Muscle of leg (tissue), 11 donors: ENCODE measurements around the gene GDF7. TPM values are rescaled to one million over a fixed set of nuclear protein-coding genes. Genes with fewer than 3 reads are reported as not detected.
A peak's percentile ranks its signal among the peaks of the same experiment; 100 is the strongest.
"Not testable (repeated sequence)": the region's sequence is repeated elsewhere in the genome, so short reads cannot be mapped to it uniquely, and the experiment has no call there.

Source experiments
- DNase-seq: peaks from one replicate; pipeline ENCODE4 v3.0.0; 2013
- H3K27ac ChIP-seq: one replicate; pipeline ENCODE4 v1.5.1; 2013; ENCODE audit warnings: mild to moderate bottlenecking, low read length, control low read depth
- H3K27me3 ChIP-seq: one replicate; pipeline ENCODE4 v1.6.1; 2013; ENCODE audit warnings: low read length; ENCODE audit not compliant: control insufficient read depth, insufficient read depth
- H3K36me3 ChIP-seq: one replicate; pipeline ENCODE4 v1.6.1; 2013; ENCODE audit warnings: low read length; ENCODE audit not compliant: control insufficient read depth, insufficient read depth
- H3K4me1 ChIP-seq: one replicate; pipeline ENCODE4 v1.6.1; 2013; ENCODE audit warnings: low read length; ENCODE audit not compliant: control insufficient read depth, insufficient read depth
- H3K4me3 ChIP-seq: one replicate; pipeline ENCODE4 v1.5.1; 2013; ENCODE audit warnings: low read length, control low read depth
- H3K9me3 ChIP-seq: replicated peaks from 2 replicates; pipeline ENCODE4 v1.6.1; 2013; ENCODE audit warnings: low read depth, low read length; ENCODE audit not compliant: control insufficient read depth
- WGBS: methylation state at CpG from one replicate; pipeline ENCODE4 v1.1.5; 2013; ENCODE audit warnings: missing lambda C conversion rate; ENCODE audit not compliant: insufficient coverage; 5-methylcytosine and 5-hydroxymethylcytosine counted together
- polyA plus RNA-seq, 8 donors: library from polyadenylated mRNA; unstranded; fragments of 120-200 nt; gene quantifications; one replicate each; pipeline versions ENCODE4 v1.2.1 to v1.2.3, GENCODE V29; 2013; ENCODE audit warnings: inconsistent platforms in 1 of 8, low replicate concordance in 1 of 8; ENCODE audit not compliant: insufficient read length in 8 of 8, insufficient read depth in 1 of 8
- total RNA-seq: library from RNA; stranded (reverse); fragments of 120-200 nt; gene quantifications from one replicate; pipeline ENCODE4 v1.2.4, GENCODE V29; 2013

Gene GDF7
- total and polyA plus RNA-seq, 9 donors: 0.29 to 0.81 (median 0.56) TPM

DNA sequence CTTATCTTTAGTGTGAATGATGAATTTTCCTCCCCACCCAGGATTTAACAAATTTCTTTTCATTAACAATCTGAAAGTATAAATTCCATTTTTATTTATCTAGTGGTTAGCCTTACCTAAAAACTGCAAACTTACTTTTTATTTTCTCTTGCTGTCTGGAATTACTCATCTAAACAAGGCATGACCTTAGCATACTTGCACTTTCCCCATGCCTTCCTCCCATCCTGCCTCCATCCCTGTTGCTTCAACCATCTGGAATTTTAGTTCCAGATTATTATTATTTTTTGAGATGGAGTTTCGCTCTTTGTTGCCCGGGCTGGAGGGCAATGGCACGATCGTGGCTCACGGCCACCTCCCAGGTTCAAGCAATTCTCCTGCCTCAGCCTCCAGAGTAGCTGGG, 35.6 kb downstream of the GDF7 start:
- Histone ChIP-seq H3K4me3 (no peak overlapping the region), H3K4me1 (no peaks in the 10 kb centered on the region), H3K27me3 (no peaks in the 10 kb centered on the region), H3K36me3 (no peaks in the 10 kb centered on the region), H3K9me3 (no peaks in the 10 kb centered on the region), H3K27ac (no peak overlapping the region)
- WGBS: 100% methylated on average over 4 of the region's 5 CpGs
- no peak for DNase-seq

DNA sequence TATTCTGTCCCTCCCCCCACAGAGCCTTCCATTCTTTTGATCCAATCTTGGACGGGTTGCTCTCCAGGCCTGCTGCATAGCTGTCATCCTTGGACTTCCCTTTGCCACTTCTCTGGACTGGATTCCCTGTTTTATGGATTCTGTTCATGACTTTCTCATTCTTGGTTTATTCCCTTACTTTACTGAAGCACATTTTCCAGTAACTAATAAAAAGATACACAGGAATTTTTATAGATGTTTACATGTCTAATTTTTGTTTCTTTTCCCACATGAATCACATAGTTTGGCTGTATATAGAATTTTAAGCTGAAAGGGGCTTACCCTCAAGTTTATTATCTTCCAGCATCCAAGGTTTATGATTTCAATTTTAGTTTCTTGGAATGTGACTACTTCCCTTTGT, 37.9 kb downstream of the GDF7 start:
- no peak overlapping the region for H3K4me3 ChIP-seq
- WGBS: 25% methylated on average over 1 of the region's 1 CpG
- no peak overlapping the region for H3K27ac ChIP-seq
- DNase-seq: peak; percentile 19
- no peaks in the 10 kb centered on the region for H3K27me3 ChIP-seq
- H3K9me3 ChIP-seq: no peaks in the 10 kb centered on the region
- no peaks in the 10 kb centered on the region for H3K36me3 ChIP-seq
- no peaks in the 10 kb centered on the region for H3K4me1 ChIP-seq

DNA sequence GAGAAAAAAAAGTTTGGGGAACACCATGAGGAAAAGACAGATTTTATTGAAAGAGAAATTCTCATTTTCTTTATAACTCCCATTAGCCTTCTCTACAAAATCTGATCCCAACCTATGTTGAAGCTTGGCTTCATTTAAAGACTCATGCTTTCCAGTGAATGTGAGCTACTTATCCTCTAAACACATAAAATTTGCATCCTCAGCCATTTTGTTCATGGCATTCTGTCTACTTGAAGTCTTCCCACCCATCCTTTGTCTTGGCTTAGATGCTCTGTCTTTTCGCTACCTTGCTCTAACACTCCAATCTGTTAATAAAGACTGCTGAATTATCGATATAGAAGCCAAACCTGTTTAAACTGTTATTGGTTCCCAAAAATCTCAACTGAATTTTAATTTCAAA, 39.3 kb downstream of the GDF7 start:
- no peaks in the 10 kb centered on the region for H3K27me3 ChIP-seq
- no peaks in the 10 kb centered on the region for H3K4me1 ChIP-seq
- H3K27ac ChIP-seq: no peak overlapping the region
- no peaks in the 10 kb centered on the region for H3K36me3 ChIP-seq
- no CpG with 5 or more reads among the region's 2 CpGs for WGBS
- no peaks in the 10 kb centered on the region for H3K9me3 ChIP-seq
- DNase-seq: no peak
- no peak overlapping the region for H3K4me3 ChIP-seq

DNA sequence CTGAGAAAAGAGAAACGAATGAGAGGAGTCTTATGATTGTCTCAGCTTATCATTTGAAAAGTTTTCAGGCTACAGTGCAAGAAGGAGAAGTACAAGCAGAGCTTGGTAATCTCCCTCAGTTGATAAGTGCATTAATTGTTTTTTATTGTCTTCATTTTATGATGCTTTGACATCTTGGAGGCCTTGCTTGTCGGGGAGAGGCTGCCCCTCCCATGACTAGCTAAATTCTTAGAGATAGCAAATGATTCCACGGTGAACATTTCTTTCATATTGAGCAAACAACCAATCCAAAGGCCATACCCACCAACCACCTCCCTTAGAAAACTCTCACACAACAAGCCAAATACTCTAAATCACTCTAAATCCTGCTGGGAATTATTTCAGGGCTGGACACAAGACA, 39.8 kb downstream of the GDF7 start:
- Histone ChIP-seq H3K27me3 (no peaks in the 10 kb centered on the region), H3K9me3 (no peaks in the 10 kb centered on the region), H3K4me1 (no peaks in the 10 kb centered on the region), H3K4me3 (no peak overlapping the region), H3K27ac (no peak overlapping the region), H3K36me3 (no peaks in the 10 kb centered on the region)
- 100% methylated on average over 1 of the region's 3 CpGs for WGBS
- DNase-seq: no peak

DNA sequence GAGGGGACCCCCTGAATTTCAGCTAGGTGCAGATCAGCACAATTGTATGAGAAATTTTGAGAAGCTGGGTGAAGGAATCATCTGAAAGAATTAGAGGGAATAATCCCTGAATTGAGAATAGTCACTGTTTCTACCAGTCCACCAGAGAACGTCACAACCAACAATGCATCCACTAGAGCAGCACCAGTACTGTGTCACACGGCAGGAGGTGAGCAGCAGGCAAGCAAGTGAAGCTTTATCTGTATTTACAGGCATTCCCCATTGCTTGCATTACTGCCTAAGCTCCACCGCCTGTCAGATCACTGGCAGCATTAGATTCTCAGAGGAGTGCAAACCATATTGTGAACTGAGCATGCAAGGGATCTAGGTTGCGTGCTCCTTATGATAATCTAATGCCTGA, 40.7 kb downstream of the GDF7 start:
- no peaks in the 10 kb centered on the region for H3K4me1 ChIP-seq
- WGBS: 76% methylated on average over 3 of the region's 4 CpGs
- no peak overlapping the region for H3K4me3 ChIP-seq

DNA sequence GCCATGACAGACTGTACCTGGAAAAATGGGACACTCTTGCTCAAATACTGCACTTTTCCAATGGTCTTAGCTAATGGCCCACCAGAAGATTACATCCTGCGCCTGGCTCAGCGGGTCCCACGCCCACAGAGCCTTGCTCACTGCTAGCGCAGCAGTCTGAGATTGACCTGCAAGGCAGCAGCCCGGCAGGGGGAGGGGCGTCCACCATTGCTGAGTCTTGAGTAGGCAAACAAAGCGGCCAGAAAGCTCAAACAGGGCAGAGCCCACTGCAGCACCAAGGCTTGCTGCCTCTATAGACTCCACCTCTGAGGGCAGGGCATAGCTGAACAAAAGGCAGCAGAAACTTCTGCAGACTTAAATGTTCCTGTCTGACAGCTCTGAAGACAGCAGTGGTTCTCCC, 44.7 kb downstream of the GDF7 start:
- H3K27me3 ChIP-seq, H3K36me3 ChIP-seq, DNase-seq, H3K4me3 ChIP-seq, H3K4me1 ChIP-seq, H3K27ac ChIP-seq, H3K9me3 ChIP-seq: not testable (repeated sequence)
- WGBS: 94% methylated on average over 7 of the region's 7 CpGs

More for the DNA sequence above, 40.7 kb downstream of the GDF7 start:
- DNase-seq: no peak
- H3K36me3 ChIP-seq: no peaks in the 10 kb centered on the region
- H3K27ac ChIP-seq: no peak overlapping the region
- no peaks in the 10 kb centered on the region for H3K9me3 ChIP-seq
- no peaks in the 10 kb centered on the region for H3K27me3 ChIP-seq

DNA sequence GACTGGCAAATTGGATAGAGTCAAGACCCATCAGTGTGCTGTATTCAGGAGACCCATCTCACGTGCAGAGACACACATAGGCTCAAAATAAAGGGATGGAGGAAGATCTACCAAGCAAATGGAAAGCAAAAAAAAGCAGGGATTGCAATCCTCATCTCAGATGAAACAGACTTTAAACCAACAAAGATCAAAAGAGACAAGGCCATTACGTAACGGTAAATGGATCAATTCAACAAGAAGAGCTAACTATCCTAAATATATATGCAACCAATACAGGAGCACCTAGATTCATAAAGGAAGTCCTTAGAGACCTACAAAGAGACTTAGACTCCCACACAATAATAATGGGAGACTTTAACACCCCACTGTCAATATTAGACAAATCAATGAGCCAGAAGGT, 46.6 kb downstream of the GDF7 start:
- not testable (repeated sequence) for H3K4me1 ChIP-seq, H3K27me3 ChIP-seq, H3K27ac ChIP-seq, H3K9me3 ChIP-seq, H3K4me3 ChIP-seq, H3K36me3 ChIP-seq, DNase-seq
- WGBS: no CpG with 5 or more reads among the region's 3 CpGs

DNA sequence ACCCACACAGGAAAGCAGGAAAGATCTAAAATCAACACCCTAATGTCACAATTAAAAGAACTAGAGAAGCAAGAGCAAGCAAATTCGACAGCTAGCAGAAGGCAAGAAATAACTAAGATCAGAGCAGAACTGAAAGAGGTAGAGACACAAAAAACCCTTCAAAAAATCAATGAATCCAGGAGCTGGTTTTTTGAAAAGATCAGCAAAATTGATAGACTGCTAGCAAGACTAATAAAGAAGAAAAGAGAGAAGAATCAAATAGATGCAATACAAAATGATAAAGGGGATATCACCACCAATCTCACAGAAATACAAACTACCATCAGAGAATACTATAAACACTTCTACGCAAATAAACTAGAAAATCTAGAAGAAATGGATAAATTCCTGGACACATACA, 47.5 kb downstream of the GDF7 start:
- not testable (repeated sequence) for H3K27me3 ChIP-seq, H3K9me3 ChIP-seq, H3K4me3 ChIP-seq, DNase-seq, H3K4me1 ChIP-seq, H3K27ac ChIP-seq, H3K36me3 ChIP-seq
- WGBS: no CpG with 5 or more reads among the region's 2 CpGs

DNA sequence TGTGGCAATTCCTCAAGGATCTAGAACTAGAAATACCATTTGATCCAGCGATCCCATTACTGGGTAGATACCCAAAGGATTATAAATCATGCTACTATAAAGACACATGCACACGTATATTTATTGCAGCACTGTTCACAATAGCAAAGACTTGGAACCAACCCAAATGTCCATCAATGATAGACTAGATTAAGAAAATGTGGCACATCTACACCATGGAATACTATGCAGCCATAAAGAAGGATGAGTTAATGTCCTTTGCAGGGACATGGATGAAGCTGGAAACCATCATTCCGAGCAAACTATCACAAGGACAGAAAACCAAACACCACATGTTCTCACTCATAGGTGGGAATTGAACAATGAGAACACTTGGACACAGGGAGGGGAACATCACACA, 49.2 kb downstream of the GDF7 start:
- not testable (repeated sequence) for H3K27me3 ChIP-seq, H3K4me1 ChIP-seq, H3K4me3 ChIP-seq, H3K9me3 ChIP-seq, H3K36me3 ChIP-seq, H3K27ac ChIP-seq, DNase-seq
- WGBS: no CpG with 5 or more reads among the region's 3 CpGs

DNA sequence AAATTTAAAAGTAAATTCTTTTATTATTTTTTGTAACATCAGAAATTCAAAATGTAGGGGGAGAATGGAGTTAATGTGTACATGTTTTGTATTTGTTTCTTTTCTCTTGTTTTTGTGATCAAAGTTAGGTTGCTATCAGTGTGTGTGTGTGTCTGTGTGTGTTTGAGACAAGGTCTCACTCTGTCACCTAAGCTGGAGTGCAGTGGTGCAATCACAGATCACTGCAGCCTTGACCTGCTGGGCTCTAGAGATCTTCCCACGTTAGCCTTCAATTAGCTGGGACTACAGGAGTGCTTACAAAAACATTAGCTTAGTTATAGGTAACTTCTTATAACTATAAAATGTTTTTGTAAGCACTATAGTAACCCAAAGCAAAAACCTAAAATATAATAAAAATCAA, 50.7 kb downstream of the GDF7 start:
- no peaks in the 10 kb centered on the region for H3K4me1 ChIP-seq
- no peaks in the 10 kb centered on the region for H3K9me3 ChIP-seq
- H3K27ac ChIP-seq: no peak overlapping the region
- H3K36me3 ChIP-seq: no peaks in the 10 kb centered on the region
- no peaks in the 10 kb centered on the region for H3K27me3 ChIP-seq
- no peak overlapping the region for H3K4me3 ChIP-seq
- no peak for DNase-seq
- WGBS: no CpG with 5 or more reads among the region's 1 CpG

DNA sequence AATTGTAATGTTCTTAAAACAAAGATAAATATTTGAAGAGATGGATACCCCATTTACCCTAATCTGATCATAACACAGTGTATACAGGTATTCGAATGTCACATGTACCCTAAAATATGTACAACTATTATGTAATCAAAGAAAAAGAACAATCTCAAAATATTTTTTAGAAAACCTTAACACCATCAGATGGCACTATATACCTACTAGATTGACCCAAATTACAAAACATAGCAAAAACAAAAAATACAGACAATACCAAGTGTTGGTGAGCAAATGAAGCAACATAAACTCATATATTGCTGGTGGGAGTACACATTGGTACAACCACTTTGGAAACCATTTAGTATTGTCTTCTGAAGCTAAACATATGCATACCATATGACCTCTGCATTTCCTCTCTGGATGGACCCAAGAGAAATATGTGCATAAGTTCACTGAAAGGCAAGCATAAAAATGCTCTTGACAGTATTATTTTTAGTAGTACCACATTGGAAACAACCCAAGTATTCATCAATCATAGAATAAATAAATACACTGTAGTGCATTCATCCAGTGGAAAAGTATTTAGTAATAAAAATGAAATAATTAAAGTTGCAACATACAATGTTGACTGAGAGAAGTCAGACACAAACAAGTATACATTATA, 55.8 kb downstream of the GDF7 start:
- Histone ChIP-seq H3K36me3 (no peaks in the 10 kb centered on the region), H3K4me1 (no peaks in the 10 kb centered on the region), H3K9me3 (no peaks in the 10 kb centered on the region), H3K27me3 (no peaks in the 10 kb centered on the region), H3K4me3 (no peak overlapping the region), H3K27ac (no peak overlapping the region)
- WGBS: no CpG with 5 or more reads among the region's 1 CpG
- no peak for DNase-seq
